Measurements from ENCODE around the gene PLCH1. TPM values are rescaled to one million over a fixed set of nuclear protein-coding genes. Genes with fewer than 3 reads are reported as not detected.
"Not testable (repeated sequence)": the region's sequence is repeated elsewhere in the genome, so short reads cannot be mapped to it uniquely, and the experiment has no call there.

The PLCH1 gene
- total and polyA plus RNA-seq, 4 donors = 0.08 to 0.57 TPM; not detected in 2

DNA sequence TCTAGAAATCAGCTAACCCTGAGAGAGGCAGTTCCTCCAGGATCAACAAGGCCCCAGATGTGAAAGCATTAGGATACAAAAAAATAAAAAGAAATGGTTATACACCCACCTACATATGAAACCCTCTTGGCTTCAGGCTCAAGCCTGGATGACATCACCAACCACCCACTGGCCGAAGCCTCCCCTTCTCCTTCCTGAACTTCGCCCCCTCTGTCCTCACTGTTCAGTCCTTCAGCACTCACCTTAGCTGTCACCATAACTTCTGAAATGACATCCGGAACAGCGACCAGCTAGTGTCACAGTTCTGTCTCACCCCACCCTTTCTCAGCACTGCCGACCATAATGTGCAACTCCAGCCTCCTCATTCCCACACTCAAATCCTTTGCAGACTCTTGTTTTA lies 98.7 kb downstream of the PLCH1 start:
- ATAC-seq (ENCODE audit: low FRiP score) (no peak), DNase-seq (no peak)
- Histone ChIP-seq H3K27me3 (ENCODE audit: control insufficient read depth in 1 of 2, insufficient read depth in 2 of 2, low read length in 1 of 2) (no peaks in the 10 kb centered on the region), H3K36me3 (ENCODE audit: control insufficient read depth in 1 of 2, insufficient read depth in 2 of 2, low read length in 1 of 2) (no peaks in the 10 kb centered on the region), H3K27ac (ENCODE audit: low read depth in 1 of 2, low read length in 2 of 2) (no peak overlapping the region), H3K4me1 (ENCODE audit: control insufficient read depth in 1 of 2, insufficient read depth in 2 of 2, low read length in 2 of 2) (no peaks in the 10 kb centered on the region), H3K4me3 (ENCODE audit: low read length in 2 of 2) (no peak overlapping the region), H3K9me3 (ENCODE audit: control insufficient read depth, low read length) (peaks cover 3% of the 10 kb centered on the region)
- intact Hi-C loops (cut with DNase I) = no loop called here
- 72 to 78% methylated on average over 5 of the region's 5 CpGs for WGBS, 2 donors

DNA sequence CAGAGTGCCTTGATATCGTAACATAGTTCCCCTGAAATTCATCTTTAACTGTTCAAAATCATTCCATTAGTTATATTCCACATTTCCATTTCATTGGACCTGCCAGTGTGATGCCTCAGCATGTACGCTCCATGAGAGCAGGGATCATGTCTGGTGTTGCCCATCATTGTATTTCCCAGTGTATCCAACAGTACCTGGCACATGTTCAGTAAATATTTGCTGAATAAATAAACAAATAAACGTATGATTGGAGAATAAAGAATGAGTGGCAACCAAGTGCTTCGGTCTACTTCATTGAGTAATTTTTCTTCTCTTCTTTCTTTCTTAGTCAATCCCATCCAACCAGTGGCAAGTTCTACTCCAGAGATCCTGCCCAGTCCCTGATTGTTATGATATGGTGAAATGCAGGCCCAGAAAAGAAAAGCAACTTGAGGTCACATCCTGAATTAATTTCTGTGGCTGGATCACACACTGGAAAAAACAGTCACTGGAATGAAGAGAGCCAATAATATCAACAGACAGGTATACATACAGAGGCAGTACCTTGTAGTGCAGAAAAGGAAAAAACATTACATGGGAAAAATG lies 101.2 kb downstream of the PLCH1 start:
- intact Hi-C loops (cut with DNase I) = no loop called here
- H3K9me3 ChIP-seq (ENCODE audit: control insufficient read depth, low read length) = peaks cover 2% of the 10 kb centered on the region
- no peak overlapping the region for H3K4me3 ChIP-seq (ENCODE audit: low read length in 2 of 2)
- H3K36me3 ChIP-seq (ENCODE audit: control insufficient read depth in 1 of 2, insufficient read depth in 2 of 2, low read length in 1 of 2) = no peaks in the 10 kb centered on the region
- H3K4me1 ChIP-seq (ENCODE audit: control insufficient read depth in 1 of 2, insufficient read depth in 2 of 2, low read length in 2 of 2) = no peaks in the 10 kb centered on the region
- 76 to 83% methylated on average over 4 of the region's 4 CpGs for WGBS, 2 donors
- no peak overlapping the region for H3K27ac ChIP-seq (ENCODE audit: low read depth in 1 of 2, low read length in 2 of 2)
- ATAC-seq (ENCODE audit: low FRiP score) = no peak
- no peaks in the 10 kb centered on the region for H3K27me3 ChIP-seq (ENCODE audit: control insufficient read depth in 1 of 2, insufficient read depth in 2 of 2, low read length in 1 of 2)
- no peak for DNase-seq

DNA sequence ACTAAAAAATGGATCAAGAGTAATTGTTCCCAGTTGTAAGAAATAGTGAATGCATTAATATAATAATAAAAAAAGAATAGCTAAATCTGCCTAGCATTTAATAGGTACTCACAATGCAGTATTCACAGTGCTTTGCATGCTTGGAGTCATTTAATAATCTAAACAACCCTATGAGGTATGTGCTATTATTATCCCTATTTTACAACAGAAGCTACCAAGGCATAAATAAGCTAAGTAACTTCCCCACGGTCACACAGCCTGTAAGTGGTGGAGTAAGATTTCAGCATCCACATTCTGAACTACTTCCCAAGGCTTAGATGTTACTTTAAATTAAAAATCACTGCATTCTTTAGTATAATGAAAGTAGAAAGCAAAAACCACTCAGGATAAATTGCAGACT lies 102.9 kb downstream of the PLCH1 start:
- peaks cover 1% of the 10 kb centered on the region for H3K9me3 ChIP-seq (ENCODE audit: control insufficient read depth, low read length)
- 47 to 50% methylated on average over 1 of the region's 1 CpG for WGBS, 2 donors
- H3K36me3 ChIP-seq (ENCODE audit: control insufficient read depth in 1 of 2, insufficient read depth in 2 of 2, low read length in 1 of 2) = no peaks in the 10 kb centered on the region
- no peaks in the 10 kb centered on the region for H3K27me3 ChIP-seq (ENCODE audit: control insufficient read depth in 1 of 2, insufficient read depth in 2 of 2, low read length in 1 of 2)
- DNase-seq (no peak), ATAC-seq (ENCODE audit: low FRiP score) (no peak)
- intact Hi-C loops (cut with DNase I) = no loop called here
- H3K4me1 ChIP-seq (ENCODE audit: control insufficient read depth in 1 of 2, insufficient read depth in 2 of 2, low read length in 2 of 2) = no peaks in the 10 kb centered on the region
- no peak overlapping the region for H3K4me3 ChIP-seq (ENCODE audit: low read length in 2 of 2)
- no peak overlapping the region for H3K27ac ChIP-seq (ENCODE audit: low read depth in 1 of 2, low read length in 2 of 2)

DNA sequence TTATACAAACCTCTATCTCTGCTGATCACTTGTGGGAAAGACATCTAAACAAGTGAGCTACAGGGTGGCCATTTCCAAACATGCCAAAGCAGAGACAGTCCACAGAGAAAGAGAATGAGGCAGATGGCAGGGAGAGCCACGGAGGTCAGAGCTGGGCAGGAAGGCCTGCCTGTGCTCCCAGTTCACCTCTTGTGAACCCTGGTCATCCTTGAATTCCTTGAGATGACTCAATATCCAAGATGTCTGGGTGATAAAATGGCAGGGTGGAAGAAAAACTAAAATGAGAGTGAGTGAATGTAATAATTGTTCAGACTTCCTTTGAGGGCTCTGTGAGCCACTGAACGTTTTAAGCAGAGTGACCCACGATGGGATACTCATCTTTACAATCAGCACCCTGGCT lies 104.8 kb downstream of the PLCH1 start:
- Histone ChIP-seq H3K9me3 (ENCODE audit: control insufficient read depth, low read length) (peaks cover 1% of the 10 kb centered on the region), H3K4me1 (ENCODE audit: control insufficient read depth in 1 of 2, insufficient read depth in 2 of 2, low read length in 2 of 2) (no peaks in the 10 kb centered on the region), H3K4me3 (ENCODE audit: low read length in 2 of 2) (no peak overlapping the region), H3K27ac (ENCODE audit: low read depth in 1 of 2, low read length in 2 of 2) (no peak overlapping the region), H3K27me3 (ENCODE audit: control insufficient read depth in 1 of 2, insufficient read depth in 2 of 2, low read length in 1 of 2) (no peaks in the 10 kb centered on the region), H3K36me3 (ENCODE audit: control insufficient read depth in 1 of 2, insufficient read depth in 2 of 2, low read length in 1 of 2) (no peaks in the 10 kb centered on the region)
- WGBS, 2 donors = 75 to 76% methylated on average over 3 of the region's 3 CpGs
- intact Hi-C loops (cut with DNase I) = no loop called here
- no peak for ATAC-seq (ENCODE audit: low FRiP score)
- no peak for DNase-seq

- H3K27ac ChIP-seq (ENCODE audit: low read depth in 1 of 2, low read length in 2 of 2) = no peak overlapping the region
- DNase-seq (no peak), ATAC-seq (ENCODE audit: low FRiP score) (no peak)
- no peaks in the 10 kb centered on the region for H3K27me3 ChIP-seq (ENCODE audit: control insufficient read depth in 1 of 2, insufficient read depth in 2 of 2, low read length in 1 of 2)
- no peaks in the 10 kb centered on the region for H3K36me3 ChIP-seq (ENCODE audit: control insufficient read depth in 1 of 2, insufficient read depth in 2 of 2, low read length in 1 of 2)
- peaks cover 1% of the 10 kb centered on the region for H3K9me3 ChIP-seq (ENCODE audit: control insufficient read depth, low read length)
- intact Hi-C loops (cut with DNase I) = no loop called here
- no peaks in the 10 kb centered on the region for H3K4me1 ChIP-seq (ENCODE audit: control insufficient read depth in 1 of 2, insufficient read depth in 2 of 2, low read length in 2 of 2)
- 77 to 80% methylated on average over 4 of the region's 4 CpGs for WGBS, 2 donors
- no peak overlapping the region for H3K4me3 ChIP-seq (ENCODE audit: low read length in 2 of 2)
These were observed 105.3 kb downstream of the PLCH1 start for GRCh38 chr3:155639462-155640055.

GRCh38 chr3:155638461-155638860 lies 106.4 kb downstream of the PLCH1 start:
- H3K36me3 ChIP-seq (ENCODE audit: control insufficient read depth in 1 of 2, insufficient read depth in 2 of 2, low read length in 1 of 2); H3K27me3 ChIP-seq (ENCODE audit: control insufficient read depth in 1 of 2, insufficient read depth in 2 of 2, low read length in 1 of 2); DNase-seq; H3K9me3 ChIP-seq (ENCODE audit: control insufficient read depth, low read length); H3K4me1 ChIP-seq (ENCODE audit: control insufficient read depth in 1 of 2, insufficient read depth in 2 of 2, low read length in 2 of 2); ATAC-seq (ENCODE audit: low FRiP score); H3K27ac ChIP-seq (ENCODE audit: low read depth in 1 of 2, low read length in 2 of 2); intact Hi-C loops (cut with DNase I); H3K4me3 ChIP-seq (ENCODE audit: low read length in 2 of 2): not testable (repeated sequence)

DNA sequence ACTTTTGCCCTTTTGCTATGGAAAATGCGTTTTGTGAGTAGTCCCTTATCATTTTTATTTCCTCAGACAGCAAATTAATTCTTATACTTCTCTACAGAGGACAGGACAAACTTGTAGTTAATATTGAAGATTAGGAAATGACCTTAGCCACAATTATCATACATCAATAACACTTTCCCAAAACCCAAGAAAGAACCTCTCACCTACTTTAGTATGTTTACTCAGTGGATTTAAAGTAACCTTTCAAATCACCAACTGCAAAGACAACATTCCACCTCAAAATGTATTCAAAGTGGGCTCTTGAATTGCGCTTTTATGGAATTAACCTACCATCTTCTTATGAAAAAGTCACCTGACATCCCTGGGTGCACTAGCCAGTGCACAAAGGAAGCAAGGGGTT lies 107.3 kb downstream of the PLCH1 start:
- no peaks in the 10 kb centered on the region for H3K36me3 ChIP-seq (ENCODE audit: control insufficient read depth in 1 of 2, insufficient read depth in 2 of 2, low read length in 1 of 2)
- no peak for DNase-seq

DNA sequence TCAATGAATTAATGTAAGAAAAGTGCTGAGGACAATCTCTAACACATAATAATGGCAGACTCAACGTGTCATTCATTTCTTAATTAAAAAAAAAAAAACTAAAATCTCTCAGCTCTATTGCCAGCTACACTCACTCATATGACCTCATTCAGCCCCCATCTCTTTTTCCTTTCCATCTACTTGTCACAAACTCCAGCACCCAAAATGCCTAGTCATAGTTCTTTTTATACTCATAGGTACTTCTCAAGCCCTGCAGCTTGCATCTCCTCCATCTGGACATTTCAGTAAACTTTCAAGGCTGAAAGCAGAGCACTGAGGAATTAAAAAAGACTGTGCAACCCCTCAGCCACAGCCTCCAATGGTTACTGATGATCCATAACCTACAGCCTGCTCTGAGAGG lies 109.8 kb downstream of the PLCH1 start:
- Histone ChIP-seq H3K4me1 (ENCODE audit: control insufficient read depth in 1 of 2, insufficient read depth in 2 of 2, low read length in 2 of 2) (no peaks in the 10 kb centered on the region), H3K27me3 (ENCODE audit: control insufficient read depth in 1 of 2, insufficient read depth in 2 of 2, low read length in 1 of 2) (no peaks in the 10 kb centered on the region), H3K36me3 (ENCODE audit: control insufficient read depth in 1 of 2, insufficient read depth in 2 of 2, low read length in 1 of 2) (no peaks in the 10 kb centered on the region), H3K4me3 (ENCODE audit: low read length in 2 of 2) (no peak overlapping the region), H3K27ac (ENCODE audit: low read depth in 1 of 2, low read length in 2 of 2) (no peak overlapping the region), H3K9me3 (ENCODE audit: control insufficient read depth, low read length) (no peaks in the 10 kb centered on the region)
- intact Hi-C loops (cut with DNase I) = no loop called here
- DNase-seq = no peak
- 81 to 95% methylated on average over 1 of the region's 1 CpG for WGBS, 2 donors
- ATAC-seq (ENCODE audit: low FRiP score) = no peak

More for the DNA sequence above, 107.3 kb downstream of the PLCH1 start:
- no peak overlapping the region for H3K27ac ChIP-seq (ENCODE audit: low read depth in 1 of 2, low read length in 2 of 2)
- H3K9me3 ChIP-seq (ENCODE audit: control insufficient read depth, low read length) = no peaks in the 10 kb centered on the region
- H3K4me3 ChIP-seq (ENCODE audit: low read length in 2 of 2) = no peak overlapping the region
- WGBS, 2 donors = 68 to 93% methylated on average over 2 of the region's 2 CpGs
- ATAC-seq (ENCODE audit: low FRiP score) = no peak
- H3K4me1 ChIP-seq (ENCODE audit: control insufficient read depth in 1 of 2, insufficient read depth in 2 of 2, low read length in 2 of 2) = no peaks in the 10 kb centered on the region
- intact Hi-C loops (cut with DNase I) = no loop called here
- no peaks in the 10 kb centered on the region for H3K27me3 ChIP-seq (ENCODE audit: control insufficient read depth in 1 of 2, insufficient read depth in 2 of 2, low read length in 1 of 2)

DNA sequence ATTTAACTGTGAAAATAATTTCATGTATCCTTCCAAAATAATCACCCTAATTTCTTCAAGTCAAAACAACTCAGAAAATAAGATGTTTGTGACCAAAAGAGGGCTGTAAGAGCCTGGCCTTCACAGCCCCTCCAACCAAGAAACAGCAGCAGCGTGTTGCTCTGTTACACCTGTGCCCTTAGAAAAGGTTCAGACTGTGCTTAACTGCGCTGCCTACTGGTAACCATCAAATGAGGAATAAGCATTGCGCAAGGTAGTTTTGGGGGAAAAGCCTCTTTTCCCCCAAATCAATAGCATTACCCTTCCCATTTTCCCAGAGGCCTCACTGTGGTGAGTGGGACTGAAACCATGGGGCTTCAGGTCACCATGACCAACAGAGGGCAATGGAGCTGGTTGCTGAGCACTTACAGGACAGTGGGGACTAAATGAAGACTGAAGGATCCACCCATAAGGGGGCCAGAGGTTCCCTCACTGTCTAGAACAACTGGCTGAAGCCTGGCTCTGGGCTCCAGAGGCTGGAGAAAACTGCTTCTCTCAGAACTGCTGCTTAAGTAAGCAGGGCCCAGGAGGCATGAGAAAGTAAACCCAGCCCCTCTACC lies 110.7 kb downstream of the PLCH1 start:
- ATAC-seq (ENCODE audit: low FRiP score) = no peak
- Histone ChIP-seq H3K4me3 (ENCODE audit: low read length in 2 of 2) (no peak overlapping the region), H3K36me3 (ENCODE audit: control insufficient read depth in 1 of 2, insufficient read depth in 2 of 2, low read length in 1 of 2) (no peaks in the 10 kb centered on the region), H3K27me3 (ENCODE audit: control insufficient read depth in 1 of 2, insufficient read depth in 2 of 2, low read length in 1 of 2) (no peaks in the 10 kb centered on the region), H3K27ac (ENCODE audit: low read depth in 1 of 2, low read length in 2 of 2) (no peak overlapping the region), H3K4me1 (ENCODE audit: control insufficient read depth in 1 of 2, insufficient read depth in 2 of 2, low read length in 2 of 2) (no peaks in the 10 kb centered on the region), H3K9me3 (ENCODE audit: control insufficient read depth, low read length) (no peaks in the 10 kb centered on the region)
- DNase-seq = no peak
- intact Hi-C loops (cut with DNase I) = no loop called here
- 95 to 97% methylated on average over 3 of the region's 3 CpGs for WGBS, 2 donors
